Retina (tissue), 1 donor: ENCODE results near the gene CDH20.

Experiments
- DNase-seq: peaks from one replicate; pipeline ENCODE4 v3.0.0-alpha.2; 2016

The CDH20 gene

GRCh38 chr18:61580046-61580445, 246.8 kb downstream of the CDH20 start:
- no peak for DNase-seq

- DNase-seq = peak; percentile 98
Measured at GRCh38 chr18:61581578-61582201, 248.5 kb downstream of the CDH20 start.

GRCh38 chr18:61582202-61582710, 249.0 kb downstream of the CDH20 start:
- no peak for DNase-seq

- DNase-seq = no peak
Measured at GRCh38 chr18:61583548-61583947, 250.3 kb downstream of the CDH20 start.

- no peak for DNase-seq
Measured at GRCh38 chr18:61587865-61588264, 254.6 kb downstream of the CDH20 start.

- no peak for DNase-seq
Measured at GRCh38 chr18:61589053-61589723, 256.0 kb downstream of the CDH20 start.

GRCh38 chr18:61589724-61590065, 256.5 kb downstream of the CDH20 start:
- DNase-seq = no peak

GRCh38 chr18:61591253-61591652, 258.0 kb downstream of the CDH20 start:
- no peak for DNase-seq

GRCh38 chr18:61595615-61596251, 262.5 kb downstream of the CDH20 start:
- no peak for DNase-seq

GRCh38 chr18:61596296-61596695, 263.1 kb downstream of the CDH20 start:
- DNase-seq = no peak

GRCh38 chr18:61597316-61597715, 264.1 kb downstream of the CDH20 start:
- DNase-seq = no peak

- no peak for DNase-seq
Measured at GRCh38 chr18:61600422-61600821, 267.2 kb downstream of the CDH20 start.

GRCh38 chr18:61602836-61603235, 269.6 kb downstream of the CDH20 start:
- DNase-seq = no peak
